Naive thymus-derived CD4-positive, alpha-beta T cell (primary cell): ENCODE measurements around the gene ADAMTSL5. TPM values are rescaled to one million over a fixed set of nuclear protein-coding genes. Genes with fewer than 3 reads are reported as not detected.

Experiments used
- polyA plus RNA-seq, 2 donors: library from polyadenylated mRNA; unstranded; fragments of 300-500 nt; fragmentation: Illumina TruSeq; gene quantifications; one replicate each; pipeline ENCODE4 v1.2.3, GENCODE V29; 2021
- total RNA-seq, 6 experiments: library from RNA in 5 of 6; stranded (reverse) in 5 of 6; gene quantifications; 1 replicate in 5 of 6; 2 replicates in 1 of 6; pipeline ENCODE4 v1.2.3 and lab custom pipeline; 2021 to 2026

Gene ADAMTSL5
- total and polyA plus RNA-seq, 7 experiments from 2014 or later = 3.6 to 9.9 (median 6.0) TPM

Other genes with a start within 250 kb of the ADAMTSL5 start
- gene CIRBP, start 243.7 kb downstream of the ADAMTSL5 start, total RNA-seq = 100 to 1,000 TPM; 237 to 629 (median 524) TPM
- 100 to 1,000 TPM; 233 to 247 TPM for gene CIRBP, start 243.7 kb downstream of the ADAMTSL5 start, polyA plus RNA-seq
- 10 to 100 TPM; 31.7 to 57.3 (median 47.7) TPM for gene FAM174C, start 237.5 kb downstream of the ADAMTSL5 start, total RNA-seq
- 10 to 100 TPM; 75.0 to 78.8 TPM for gene FAM174C, start 237.5 kb downstream of the ADAMTSL5 start, polyA plus RNA-seq
- gene EFNA2, start 227.1 kb downstream of the ADAMTSL5 start, total RNA-seq = not detected
- gene EFNA2, start 227.1 kb downstream of the ADAMTSL5 start, polyA plus RNA-seq = not detected
- gene NDUFS7, start 129.1 kb downstream of the ADAMTSL5 start, total RNA-seq = 100 to 1,000 TPM in 1 of 5 experiments, 10 to 100 TPM in 4; 48.4 to 101 (median 68.0) TPM
- gene NDUFS7, start 129.1 kb downstream of the ADAMTSL5 start, polyA plus RNA-seq = 100 to 1,000 TPM; 182 to 232 TPM
- 10 to 100 TPM; 10.9 to 24.2 (median 17.5) TPM for gene GAMT, start 111.5 kb downstream of the ADAMTSL5 start, total RNA-seq
- gene GAMT, start 111.5 kb downstream of the ADAMTSL5 start, polyA plus RNA-seq = 10 to 100 TPM; 29.3 to 32.3 TPM
- gene DAZAP1, start 105.4 kb downstream of the ADAMTSL5 start, total RNA-seq = 100 to 1,000 TPM; 129 to 227 (median 144) TPM
- gene DAZAP1, start 105.4 kb downstream of the ADAMTSL5 start, polyA plus RNA-seq = 1 to 10 TPM; 5.0 to 5.7 TPM
- gene RPS15, start 74.6 kb downstream of the ADAMTSL5 start, total RNA-seq = 1,000 to 10,000 TPM; 1,300 to 2,097 (median 2,012) TPM
- gene RPS15, start 74.6 kb downstream of the ADAMTSL5 start, polyA plus RNA-seq = 1,000 to 10,000 TPM; 3,657 to 3,761 TPM
- under 1 TPM; 0.05 to 0.24 (median 0.10) TPM for gene APC2, start 62.9 kb downstream of the ADAMTSL5 start, total RNA-seq
- gene APC2, start 62.9 kb downstream of the ADAMTSL5 start, polyA plus RNA-seq = under 1 TPM; 0.01 to 0.05 TPM
- 10 to 100 TPM; 24.2 to 64.5 (median 44.6) TPM for gene C19orf25, start 33.8 kb downstream of the ADAMTSL5 start, total RNA-seq
- 10 to 100 TPM; 43.6 to 69.8 TPM for gene C19orf25, start 33.8 kb downstream of the ADAMTSL5 start, polyA plus RNA-seq
- gene PCSK4, start 22.7 kb downstream of the ADAMTSL5 start, total RNA-seq = 10 to 100 TPM in 1 of 5 experiments, 1 to 10 TPM in 3, under 1 TPM in 1; 0.87 to 10.8 (median 7.8) TPM
- gene PCSK4, start 22.7 kb downstream of the ADAMTSL5 start, polyA plus RNA-seq = under 1 TPM; 0.64 to 0.72 TPM
- 1 to 10 TPM; 1.6 to 5.3 (median 4.4) TPM for gene REEP6, start 21.8 kb downstream of the ADAMTSL5 start, total RNA-seq
- gene REEP6, start 21.8 kb downstream of the ADAMTSL5 start, polyA plus RNA-seq = 1 to 10 TPM; 5.6 to 7.2 TPM
- gene PLK5, start 11.1 kb upstream of the ADAMTSL5 start, total RNA-seq = not detected
- gene PLK5, start 11.1 kb upstream of the ADAMTSL5 start, polyA plus RNA-seq = not detected
- gene MEX3D, start 55.3 kb upstream of the ADAMTSL5 start, total RNA-seq = 1 to 10 TPM; 2.1 to 8.3 (median 2.3) TPM
- gene MEX3D, start 55.3 kb upstream of the ADAMTSL5 start, polyA plus RNA-seq = not detected
- gene MBD3, start 79.8 kb upstream of the ADAMTSL5 start, total RNA-seq = 10 to 100 TPM; 50.1 to 87.8 (median 64.6) TPM
- 10 to 100 TPM in 1 of 2 donors, 1 to 10 TPM in 1; 9.1 to 23.1 TPM for gene MBD3, start 79.8 kb upstream of the ADAMTSL5 start, polyA plus RNA-seq
- gene UQCR11, start 92.4 kb upstream of the ADAMTSL5 start, total RNA-seq = 100 to 1,000 TPM in 4 of 5 experiments, 10 to 100 TPM in 1; 94.3 to 170 (median 123) TPM
- gene UQCR11, start 92.4 kb upstream of the ADAMTSL5 start, polyA plus RNA-seq = 100 to 1,000 TPM; 292 to 606 TPM
- gene TCF3, start 139.6 kb upstream of the ADAMTSL5 start, total RNA-seq = 10 to 100 TPM; 66.6 to 83.6 (median 78.3) TPM
- 10 to 100 TPM in 1 of 2 donors, 1 to 10 TPM in 1; 5.8 to 15.6 TPM for gene TCF3, start 139.6 kb upstream of the ADAMTSL5 start, polyA plus RNA-seq
- gene ONECUT3, start 240.5 kb upstream of the ADAMTSL5 start, total RNA-seq = not detected
- not detected for gene ONECUT3, start 240.5 kb upstream of the ADAMTSL5 start, polyA plus RNA-seq